HepG2 (cell line): Measurements from ENCODE around the gene HS2ST1. TPM values are rescaled to one million over a fixed set of nuclear protein-coding genes. Genes with fewer than 3 reads are reported as not detected.

Experiments
- ATAC-seq: fragments of 200-7000 bp; cut with Tn5 transposase; 3 replicates; pipeline ENCODE4 v1.9.1; 2020; ENCODE audit warnings: mild to moderate bottlenecking, moderate library complexity
- BruUV-seq: library from RNA; stranded (reverse); fragments of 400-500 nt; replicated peaks from 2 replicates; lab custom pipeline; 2021; lab: Mats Ljungman, UMichigan
- CTCF ChIA-PET: fragments of 300-600 bp; formaldehyde crosslinking; extraction: SDS; loops from one replicate; lab custom pipeline; 2021; ENCODE audit warnings: low total read pairs, inconsistent platforms, low intra/inter-chr PET ratio; lab: Yijun Ruan, JAX
- POLR2A ChIA-PET: fragments of 350-600 bp; sonication (Branson Sonifier 250); formaldehyde crosslinking; loops from one replicate; lab custom pipeline; 2020; ENCODE audit warnings: antibody characterized with exemption, inconsistent platforms; lab: Yijun Ruan, JAX
- DNase-seq: peaks from one replicate; pipeline ENCODE4 v3.0.0-alpha.2; 2015; ENCODE audit warnings: low spot score
- FAIRE-seq: peaks from 3 replicates; lab custom pipeline; 2011; peaks lifted over from hg19 to GRCh38; lab: Jason Lieb, UNC
- H2AFZ ChIP-seq: one replicate; pipeline ENCODE4 v1.6.1; 2011; ENCODE audit warnings: low read length, inconsistent platforms
- H3K27ac ChIP-seq: fragments of 300-600 bp; 3 replicates; pipeline ENCODE4 v1.8.0; 2011; ENCODE audit warnings: mixed run types, mild to moderate bottlenecking, mixed read lengths, low read length, inconsistent platforms; ENCODE audit not compliant: insufficient read depth; ENCODE audit errors: extremely low read length
- H3K27me3 ChIP-seq, 2 experiments: fragments of 200-600 bp in 1 of 2; 2 replicates in 1 of 2; 3 replicates in 1 of 2; pipeline versions ENCODE4 v1.6.0 to v1.8.0; 2011; ENCODE audit warnings: low read length in 2 of 2, mild to moderate bottlenecking in 2 of 2, moderate library complexity in 2 of 2, inconsistent platforms in 1 of 2; ENCODE audit not compliant: insufficient read depth in 2 of 2, control insufficient read depth in 1 of 2
- H3K36me3 ChIP-seq, 2 experiments: fragments of 200-600 bp in 1 of 2; replicated peaks in 1 of 2; 2 replicates in 1 of 2; 3 replicates in 1 of 2; pipeline versions ENCODE4 v1.5.1 to v1.8.0; 2011; ENCODE audit warnings: low read length in 2 of 2, inconsistent platforms in 1 of 2; ENCODE audit not compliant: insufficient read depth in 2 of 2, control insufficient read depth in 1 of 2
- H3K4me1 ChIP-seq: 2 replicates; pipeline ENCODE4 v1.5.1; 2012; ENCODE audit warnings: low read length, inconsistent platforms; ENCODE audit not compliant: insufficient read depth
- H3K4me2 ChIP-seq: 2 replicates; pipeline ENCODE4 v1.6.0; 2011; ENCODE audit warnings: low read depth, low read length, inconsistent platforms
- H3K4me3 ChIP-seq, 3 experiments: fragments of 200-600 bp in 1 of 3; sonication (generic), shearing (Covaris generic) in 1 of 3; replicated peaks in 1 of 3; 2 replicates each; pipeline ENCODE4 v1.5.1; 2011 to 2016; ENCODE audit warnings: low read length in 3 of 3, inconsistent platforms in 2 of 3, low read depth in 2 of 3, mild to moderate bottlenecking in 2 of 3, control low read depth in 1 of 3, mixed read lengths in 1 of 3; ENCODE audit not compliant: insufficient read depth in 1 of 3
- H3K79me2 ChIP-seq: one replicate; pipeline ENCODE4 v1.6.1; 2011; ENCODE audit warnings: low read length, inconsistent platforms; ENCODE audit not compliant: insufficient read depth
- H3K9ac ChIP-seq: 2 replicates; pipeline ENCODE4 v1.6.0; 2011; ENCODE audit warnings: mild to moderate bottlenecking, low read depth, low read length, inconsistent platforms; ENCODE audit not compliant: insufficient read depth
- H3K9me3 ChIP-seq: 2 replicates; pipeline ENCODE4 v1.5.1; 2012; ENCODE audit warnings: mild to moderate bottlenecking, low read length
- H4K20me1 ChIP-seq: 2 replicates; pipeline ENCODE4 v1.6.0; 2011; ENCODE audit warnings: inconsistent platforms, mild to moderate bottlenecking, low read length, moderate library complexity; ENCODE audit not compliant: insufficient read depth
- GTF3A ChIP-seq: sonication (generic); formaldehyde crosslinking; conservative IDR thresholded peaks from 2 replicates; pipeline ENCODE4 v1.4.0; 2020; ENCODE audit warnings: mild to moderate bottlenecking, missing genetic modification reagents
- MLXIP ChIP-seq: sonication (generic); formaldehyde crosslinking; IDR thresholded peaks from 2 replicates; pipeline ENCODE4 v1.9.0; 2021; ENCODE audit warnings: missing genetic modification reagents, borderline replicate concordance
- NCOA1 ChIP-seq: sonication (generic); formaldehyde crosslinking; IDR thresholded peaks from 2 replicates; pipeline ENCODE4 v1.9.0; 2021; ENCODE audit warnings: missing genetic modification reagents
- PCBP1 ChIP-seq: fragments of 200-400 bp; formaldehyde crosslinking; IDR thresholded peaks from 2 replicates; pipeline ENCODE4 v1.6.1; 2017; ENCODE audit warnings: mild to moderate bottlenecking, low read depth, low read length, borderline replicate concordance
- SP2 ChIP-seq: sonication (generic); formaldehyde crosslinking; IDR thresholded peaks from 2 replicates; pipeline ENCODE4 v1.5.1; 2020; ENCODE audit warnings: mild to moderate bottlenecking, missing genetic modification reagents
- ZNF34 ChIP-seq: sonication (generic); formaldehyde crosslinking; IDR thresholded peaks from 2 replicates; pipeline ENCODE4 v1.4.0; 2020; ENCODE audit warnings: mild to moderate bottlenecking, missing genetic modification reagents, borderline replicate concordance
- WGBS: methylation state at CpG from one replicate; pipeline ENCODE4 v1.1.6; 2017; ENCODE audit warnings: low lambda C conversion rate; 5-methylcytosine and 5-hydroxymethylcytosine counted together
- in situ Hi-C: cut with HindIII; loops from 2 replicates; pipeline ENCODE4 v1.10.0; 2017; ENCODE audit warnings: low pct_unique_long_range_greater_than_20kb; ENCODE audit not compliant: extremely low pct_ligation_motif_present
- intact Hi-C: fragments of 100-400 bp; cut with micrococcal nuclease; formaldehyde crosslinking; loops from one replicate; pipeline ENCODE4 v1.10.0; 2022; ENCODE audit not compliant: unreplicated experiment
- polyA plus RNA-seq, 8 experiments: library from polyadenylated mRNA; depleted of rRNA in 3 of 8; stranded (reverse) in 7 of 8; unstranded in 1 of 8; fragments of >200 nt; fragmentation: Illumina TruSeq in 4 of 8; extraction: Trizol in 4 of 8; gene quantifications; 2 replicates each; pipeline versions ENCODE4 v1.2.1 to v1.2.3, GENCODE V29; 2011 to 2016; ENCODE audit warnings: low read depth in 4 of 8, missing spikeins in 1 of 8, mixed read lengths in 1 of 8; ENCODE audit not compliant: insufficient read depth in 1 of 8
- total RNA-seq, 5 experiments: library from RNA; depleted of rRNA; stranded (reverse); fragments of >200 nt; fragmentation: Illumina TruSeq; extraction: Trizol; gene quantifications; 2 replicates each; pipeline ENCODE4 v1.2.3, GENCODE V29; 2016; ENCODE audit warnings: low read depth in 1 of 5

The HS2ST1 gene
- total and polyA plus RNA-seq, 2 of the 13 experiments (the other 11 are each of a cell fraction or from before 2014, with no cell fraction given): 22.1 to 58.7 TPM

DNA sequence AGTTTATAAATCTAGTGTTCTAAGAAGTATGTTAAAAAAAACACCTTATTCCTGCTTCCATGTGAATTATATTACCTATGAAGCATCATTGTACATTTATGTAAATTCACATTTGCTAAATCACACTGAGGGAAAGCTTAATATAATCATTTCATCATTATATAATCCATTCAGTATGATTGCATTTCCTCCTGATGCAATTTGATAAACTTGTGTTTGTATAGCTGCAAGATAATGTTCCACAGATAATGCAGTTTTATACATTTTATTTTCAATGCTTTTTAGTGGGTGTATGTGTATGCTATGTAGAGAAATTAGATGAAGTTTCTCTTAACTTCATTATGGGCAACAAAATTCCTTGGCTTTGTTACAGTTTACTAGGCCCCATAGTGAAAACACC, 79.6 kb downstream of the HS2ST1 start (continued):
- TF ChIP-seq MLXIP: no peak

DNA sequence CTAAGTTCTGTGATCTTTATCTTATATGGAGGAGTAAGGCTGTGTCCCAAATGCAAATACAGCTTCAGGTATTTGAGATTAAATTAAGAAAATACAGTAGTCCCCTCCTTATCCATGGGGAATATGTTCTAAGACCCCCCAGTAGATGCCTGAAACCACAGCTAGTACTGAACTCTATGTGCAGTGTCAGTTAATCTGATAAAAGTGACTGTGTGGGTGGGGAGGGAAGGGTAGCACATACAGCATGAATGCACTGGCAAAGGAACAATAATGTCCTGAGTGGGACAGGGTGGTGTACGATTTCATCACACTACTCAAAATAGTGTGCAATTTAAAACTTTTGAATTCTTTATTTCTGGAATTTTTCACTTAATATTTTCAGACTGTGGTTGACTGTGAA, 83.1 kb downstream of the HS2ST1 start:
- H3K4me2 ChIP-seq: no peak overlapping the region
- intact Hi-C loops (no loop called here), in situ Hi-C loops (no loop called here)
- H2AFZ ChIP-seq: no peak overlapping the region
- no peaks in the 10 kb centered on the region for H3K27me3 ChIP-seq
- FAIRE-seq (no peak), ATAC-seq (no peak), DNase-seq (no peak)
- no peaks in the 10 kb centered on the region for H4K20me1 ChIP-seq
- H3K9ac ChIP-seq: no peak overlapping the region
- TF ChIP-seq SP2 (no peak), ZNF34 (CRISPR knock-in tag) (no peak), NCOA1 (CRISPR knock-in tag) (no peak), PCBP1 (no peak), GTF3A (CRISPR knock-in tag) (no peak)
- peaks cover 60% of the 10 kb centered on the region for H3K4me1 ChIP-seq
- CTCF ChIA-PET: no interaction called here
- no TSS peak for BruUV-seq
- H3K36me3 ChIP-seq: no peaks in the 10 kb centered on the region
- H3K79me2 ChIP-seq: peaks cover 34% of the 10 kb centered on the region
- H3K4me3 ChIP-seq: no peak overlapping the region
- WGBS: 83% methylated on average over 1 of the region's 1 CpG
- H3K27ac ChIP-seq: no peak overlapping the region
- no peaks in the 10 kb centered on the region for H3K9me3 ChIP-seq
- POLR2A ChIA-PET: no interaction called here
